NCI-H345 (cell line): ENCODE data around the gene ACAA2.

Source experiments
- DNase-seq: peaks from one replicate; lab custom pipeline; 2025; lab: John Stamatoyannopoulos, UW

Gene ACAA2

DNA sequence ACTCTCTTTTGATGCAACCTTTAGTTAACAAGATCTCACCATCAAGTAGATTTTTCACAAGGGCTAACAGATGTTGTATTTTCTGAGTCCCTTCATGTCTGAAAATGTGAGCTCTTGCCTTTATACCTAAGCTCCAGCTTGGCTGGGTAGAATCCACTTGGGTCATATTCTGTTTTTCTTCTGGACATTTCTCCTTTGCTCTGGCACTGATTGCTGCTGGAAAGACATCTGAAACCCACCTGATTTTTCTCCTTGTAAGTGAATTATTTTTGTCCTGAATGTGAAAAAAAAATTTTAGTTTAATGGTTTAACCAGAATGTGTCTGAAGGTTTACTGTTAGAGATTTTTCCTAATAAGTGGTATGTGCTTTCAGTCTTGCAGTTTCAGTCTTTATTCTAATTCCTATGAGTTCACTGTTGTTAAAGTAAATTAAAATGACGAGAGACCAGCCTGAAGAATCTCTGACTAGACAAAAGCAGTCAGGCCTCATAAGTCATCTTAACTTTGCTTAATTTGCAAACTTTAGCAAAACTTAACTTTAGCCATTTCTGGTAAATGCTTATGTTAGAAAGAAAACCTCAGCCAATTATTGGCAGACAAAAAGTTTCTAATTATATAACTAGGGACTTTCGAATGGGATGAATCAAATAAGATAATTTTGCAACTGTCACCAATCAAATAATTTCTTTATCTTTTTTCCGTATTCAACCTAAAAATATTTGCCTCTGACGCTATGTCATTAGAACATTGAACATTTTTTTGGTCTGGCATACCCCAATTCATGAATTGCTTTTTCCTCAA lies 70.8 kb downstream of the ACAA2 start:
- DNase-seq: no peak

DNA sequence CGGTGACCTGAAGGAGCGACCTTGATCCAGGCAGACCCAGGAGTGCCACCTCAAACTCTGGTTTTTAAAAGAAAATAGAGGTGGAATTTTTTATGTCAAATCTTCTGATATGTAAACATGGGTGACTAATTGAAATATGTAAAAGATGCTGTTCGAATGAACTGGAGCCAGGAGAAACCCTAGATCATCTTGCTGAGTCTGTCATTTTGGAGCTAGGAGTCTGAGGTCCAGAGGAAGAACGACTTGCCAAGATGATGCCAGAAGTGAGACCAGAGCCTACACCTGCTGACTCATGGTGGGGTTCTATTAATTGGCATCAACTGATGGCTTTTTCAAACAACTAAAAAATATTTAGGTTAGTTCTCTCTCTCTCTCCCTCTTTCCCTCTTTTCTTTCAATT lies 74.1 kb downstream of the ACAA2 start:
- no peak for DNase-seq

DNA sequence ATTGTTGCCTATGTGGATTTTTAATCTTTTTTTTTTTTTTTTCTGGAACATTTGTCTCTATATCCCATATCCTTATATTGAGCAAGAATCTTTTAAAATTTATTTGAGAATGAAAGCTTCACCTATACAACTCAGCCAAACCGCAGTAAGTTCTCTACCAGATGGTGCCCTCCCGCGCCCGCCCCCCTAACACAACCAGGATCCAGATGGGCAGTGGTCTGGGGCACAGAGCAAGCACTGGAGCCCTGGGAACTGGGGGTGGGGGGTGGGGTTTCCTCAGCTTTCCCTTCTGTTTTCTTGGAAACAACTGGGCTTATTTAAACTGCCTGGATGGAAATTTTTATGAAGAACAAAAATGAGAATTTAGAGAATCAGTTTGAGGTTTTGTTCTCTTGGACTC lies 74.6 kb downstream of the ACAA2 start:
- no peak for DNase-seq

DNA sequence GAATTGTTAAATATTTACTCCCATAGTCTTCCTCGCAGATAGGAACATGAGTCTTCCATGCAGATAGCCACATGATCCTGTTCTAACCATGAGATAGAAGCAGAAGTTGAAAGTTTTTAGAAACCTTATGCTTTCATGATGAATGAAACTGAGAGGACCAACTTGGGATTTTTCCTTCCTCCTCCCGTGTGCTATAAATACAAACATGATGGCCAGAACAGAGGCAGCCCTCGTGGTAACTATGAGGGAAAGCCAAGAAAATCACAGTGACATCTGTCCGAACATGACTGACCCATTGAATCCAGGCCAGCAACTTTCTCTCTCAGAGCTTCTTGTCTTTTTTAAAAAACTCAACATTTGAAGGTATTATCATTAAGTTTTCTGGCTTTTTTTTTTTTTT lies 78.5 kb downstream of the ACAA2 start:
- DNase-seq: no peak

DNA sequence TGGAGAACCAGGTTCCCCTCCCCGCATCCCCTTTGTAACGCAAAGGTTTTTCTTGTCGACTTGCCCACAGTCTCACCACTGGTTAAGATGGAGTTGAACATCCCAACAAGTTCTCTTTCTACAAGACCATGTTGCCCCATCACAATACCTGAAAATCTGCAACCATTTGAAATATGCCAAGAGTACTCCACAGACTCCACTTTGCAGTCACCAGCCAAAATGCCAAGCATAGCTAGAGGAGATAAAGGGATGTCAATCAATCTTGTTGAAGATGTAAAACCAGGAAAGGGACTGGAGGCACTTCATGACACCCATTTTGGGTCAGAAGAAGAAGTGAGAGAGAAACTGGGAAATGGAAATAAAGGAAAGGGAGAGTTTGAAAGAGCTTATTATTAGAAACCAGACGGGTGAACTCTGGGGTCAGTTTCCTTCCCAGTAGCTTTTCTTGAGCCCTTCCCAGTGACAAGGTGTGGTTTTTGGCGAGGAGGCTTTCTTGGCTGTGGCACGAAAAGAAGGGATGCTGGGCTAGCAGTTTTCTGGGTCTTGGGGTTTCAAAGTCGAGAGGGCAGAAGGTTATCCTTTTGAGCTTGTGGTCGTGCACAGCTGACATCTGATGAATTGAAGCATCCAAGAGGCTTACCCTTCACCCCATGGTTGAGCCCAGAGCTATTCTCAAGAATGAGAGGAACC lies 79.3 kb downstream of the ACAA2 start:
- DNase-seq: no peak

DNA sequence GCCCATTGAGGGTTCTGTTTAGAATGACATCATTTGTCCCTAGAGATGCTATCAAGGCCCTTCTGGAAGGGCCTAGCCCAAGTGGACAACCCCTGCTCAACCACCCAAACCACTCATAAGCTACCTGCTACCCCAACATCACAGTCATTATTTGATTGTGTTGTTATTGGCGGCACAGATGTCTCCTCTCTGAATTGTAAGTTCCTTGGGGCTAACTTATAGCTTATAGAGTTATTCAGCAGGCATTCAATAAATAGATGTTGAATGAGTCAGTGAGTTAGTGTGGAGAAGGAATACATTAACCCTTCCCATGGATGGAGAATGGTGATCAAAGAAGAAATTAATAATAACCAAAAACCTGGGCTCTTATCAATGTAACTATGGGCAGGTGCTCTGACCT lies 80.0 kb downstream of the ACAA2 start:
- no peak for DNase-seq
